Activated naive CD4-positive, alpha-beta T cell treated with anti-CD3 and anti-CD28 coated beads, Interleukin-2, amount 10 ng/mL, durations not matched to agents 7 days and 5 days (primary cell): ENCODE results near the gene KCP.
"Not testable (repeated sequence)": the region's sequence is repeated elsewhere in the genome, so short reads cannot be mapped to it uniquely, and the experiment has no call there.

Experiments used
- CTCF ChIA-PET: fragments of 350-600 bp; sonication (Branson Sonifier 250); formaldehyde crosslinking; loops from one replicate; lab custom pipeline; 2021; ENCODE audit warnings: antibody characterized with exemption; lab: Charles Lee
- DNase-seq: peaks from one replicate; pipeline ENCODE4 v3.0.0-alpha.2; 2020
- H3K27ac Mint-ChIP-seq: one replicate; pipeline ENCODE4 v1.8.0; 2021; ENCODE audit warnings: mild to moderate bottlenecking, moderate library complexity, mixed read lengths
- H3K27me3 Mint-ChIP-seq: one replicate; pipeline ENCODE4 v1.8.0; 2021; ENCODE audit warnings: mild to moderate bottlenecking, mixed read lengths
- H3K36me3 Mint-ChIP-seq: one replicate; pipeline ENCODE4 v1.8.0; 2021; ENCODE audit warnings: mixed read lengths
- H3K4me1 Mint-ChIP-seq: one replicate; pipeline ENCODE4 v1.8.0; 2021; ENCODE audit warnings: mixed read lengths
- H3K4me3 Mint-ChIP-seq: one replicate; pipeline ENCODE4 v1.8.0; 2021; ENCODE audit warnings: mild to moderate bottlenecking, moderate library complexity, mixed read lengths
- H3K9me3 Mint-ChIP-seq: one replicate; pipeline ENCODE4 v1.8.0; 2021; ENCODE audit warnings: mixed read lengths

KCP gene

DNA sequence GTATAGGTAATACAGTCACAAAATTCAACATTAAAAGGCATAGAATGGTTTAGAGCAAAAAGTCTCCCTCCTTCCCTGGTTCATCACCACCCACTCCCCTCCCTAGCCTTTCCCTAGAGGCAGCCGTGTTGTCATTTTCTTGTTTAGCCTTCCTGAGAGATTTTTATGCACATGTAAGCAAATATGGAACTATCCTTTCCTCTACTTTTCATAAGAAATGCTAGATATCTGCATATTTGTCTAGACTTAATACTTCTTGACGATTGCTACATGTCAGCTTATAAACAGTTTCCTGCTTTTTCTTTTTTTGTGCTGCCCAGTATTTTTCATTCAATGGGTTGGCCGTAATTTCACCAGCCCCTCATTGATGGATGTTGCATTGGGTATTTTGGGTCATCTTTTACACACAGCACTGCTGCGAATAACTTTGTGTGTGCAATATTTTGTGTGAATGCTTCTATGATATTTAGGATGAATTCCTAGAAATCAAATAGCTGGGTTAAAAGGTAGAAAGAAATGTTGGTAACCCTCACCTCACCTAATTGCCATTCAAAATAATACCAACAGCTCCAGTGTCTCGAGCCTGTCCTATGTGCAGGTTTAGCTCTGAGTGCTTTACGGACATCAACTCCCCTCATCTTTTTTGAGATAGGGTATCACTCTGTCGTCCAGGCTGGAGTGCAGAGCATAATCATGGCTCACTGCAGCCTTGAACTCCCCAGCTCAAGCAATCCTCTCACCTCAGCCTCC, 34.2 kb upstream of the KCP start:
- peaks cover 30% of the 10 kb centered on the region for H3K27me3 Mint-ChIP-seq
- no peak for DNase-seq
- peaks cover 18% of the 10 kb centered on the region for H3K4me1 Mint-ChIP-seq
- no peak overlapping the region for H3K4me3 Mint-ChIP-seq
- no peaks in the 10 kb centered on the region for H3K36me3 Mint-ChIP-seq
- H3K27ac Mint-ChIP-seq = no peak overlapping the region
- CTCF ChIA-PET = interaction anchor here (1.2 to 1.6 kb wide), 3 partner anchors 8 to 147 kb away, joined by 3 to 4 read pairs (median 3); no protein-coding TSS in a partner anchor
- H3K9me3 Mint-ChIP-seq = no peaks in the 10 kb centered on the region

DNA sequence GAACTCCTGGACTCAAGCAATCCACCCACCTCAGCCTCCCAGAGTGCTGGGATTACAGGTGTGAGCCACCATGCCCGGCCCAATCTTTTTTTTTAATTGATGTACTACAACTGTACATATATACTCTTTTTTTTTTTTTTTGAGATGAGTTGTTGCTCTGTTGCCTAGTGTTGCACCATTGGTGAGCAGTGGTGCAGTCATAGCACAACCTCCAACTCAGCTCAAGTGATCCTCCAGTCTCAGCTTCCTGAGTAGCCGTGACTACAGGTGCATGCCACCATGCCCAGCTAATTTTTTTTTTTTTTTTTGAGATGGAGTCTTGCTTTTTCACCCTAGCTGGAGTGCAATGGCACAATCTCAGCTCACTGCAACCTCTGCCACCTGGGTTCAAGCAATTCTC, 32.7 kb upstream of the KCP start:
- H3K36me3 Mint-ChIP-seq, DNase-seq, H3K27ac Mint-ChIP-seq, H3K4me3 Mint-ChIP-seq, H3K9me3 Mint-ChIP-seq: not testable (repeated sequence)
- Mint-ChIP-seq H3K4me1 (peaks cover 30% of the 10 kb centered on the region), H3K27me3 (peaks cover 45% of the 10 kb centered on the region)
- CTCF ChIA-PET = interaction anchor here (0.7 kb wide), 2 partner anchors 34 to 148 kb away, joined by 3 to 4 read pairs; no protein-coding TSS in a partner anchor

DNA sequence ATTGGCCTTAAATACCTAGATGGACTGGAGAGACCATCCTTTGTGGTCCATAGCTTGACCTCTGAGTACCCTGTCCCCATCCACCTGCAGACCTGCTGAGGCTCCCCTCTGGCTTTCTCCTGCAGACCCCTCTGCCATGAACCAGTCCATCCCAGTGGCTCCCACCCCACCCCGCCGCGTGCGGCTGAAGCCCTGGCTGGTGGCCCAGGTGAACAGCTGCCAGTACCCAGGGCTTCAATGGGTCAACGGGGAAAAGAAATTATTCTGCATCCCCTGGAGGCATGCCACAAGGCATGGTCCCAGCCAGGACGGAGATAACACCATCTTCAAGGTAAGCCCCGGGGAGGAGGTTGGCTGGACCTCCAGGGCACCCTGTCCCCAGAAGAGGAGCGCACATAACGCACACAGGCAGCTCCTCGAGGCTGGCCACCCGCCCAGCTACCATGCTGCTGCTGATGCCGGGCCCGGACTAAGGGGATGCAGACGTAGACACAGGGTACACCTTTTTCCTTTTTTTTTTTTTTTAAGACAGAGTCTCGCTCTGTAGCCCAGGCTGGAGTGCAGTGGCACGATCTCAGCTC, 31.5 kb upstream of the KCP start:
- DNase-seq = no peak
- H3K36me3 Mint-ChIP-seq = peaks cover 2% of the 10 kb centered on the region
- CTCF ChIA-PET = interaction anchor here (1.1 kb wide), 1 partner anchor 150 kb away, joined by 4 read pairs; no protein-coding TSS in a partner anchor
- H3K27me3 Mint-ChIP-seq = peaks cover 57% of the 10 kb centered on the region
- peaks cover 35% of the 10 kb centered on the region for H3K4me1 Mint-ChIP-seq
- no peak overlapping the region for H3K4me3 Mint-ChIP-seq
- H3K27ac Mint-ChIP-seq = no peak overlapping the region
- H3K9me3 Mint-ChIP-seq = no peaks in the 10 kb centered on the region

DNA sequence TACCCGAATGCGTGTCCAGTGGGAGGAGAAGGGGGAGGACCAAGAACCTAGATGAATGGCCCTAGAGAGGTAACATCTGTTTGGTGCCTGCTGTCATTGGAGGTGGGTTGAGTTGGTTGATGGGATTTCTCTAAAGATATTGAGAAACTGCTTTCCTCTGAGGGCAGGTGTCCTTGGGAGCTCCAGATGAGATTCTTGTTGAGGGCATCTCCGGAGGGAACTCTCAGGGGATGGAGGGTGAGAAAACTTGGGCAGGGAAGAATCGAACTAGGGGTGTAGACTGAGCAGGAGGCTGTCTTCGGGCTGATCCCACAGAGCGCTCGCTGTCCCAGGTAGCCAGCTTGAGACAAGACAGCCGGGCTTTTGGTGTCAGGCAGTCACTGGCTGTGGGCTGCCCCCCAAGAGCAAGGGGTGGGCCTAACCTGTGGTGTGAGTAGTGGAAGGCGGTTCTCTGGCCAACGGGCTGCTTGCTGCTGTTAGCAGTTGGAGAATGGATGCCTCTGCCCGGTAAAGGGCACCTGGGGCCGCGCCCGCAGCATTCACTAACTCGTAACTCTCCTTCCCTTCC, 30.9 kb upstream of the KCP start:
- no peaks in the 10 kb centered on the region for H3K9me3 Mint-ChIP-seq
- no peak overlapping the region for H3K27ac Mint-ChIP-seq
- peaks cover 38% of the 10 kb centered on the region for H3K4me1 Mint-ChIP-seq
- DNase-seq = no peak
- no peak overlapping the region for H3K4me3 Mint-ChIP-seq
- H3K27me3 Mint-ChIP-seq = peaks cover 63% of the 10 kb centered on the region
- H3K36me3 Mint-ChIP-seq = peaks cover 2% of the 10 kb centered on the region
- CTCF ChIA-PET = interaction anchor here (1.0 to 1.1 kb wide), 2 partner anchors 11 to 150 kb away, joined by 3 to 4 read pairs; no protein-coding TSS in a partner anchor

DNA sequence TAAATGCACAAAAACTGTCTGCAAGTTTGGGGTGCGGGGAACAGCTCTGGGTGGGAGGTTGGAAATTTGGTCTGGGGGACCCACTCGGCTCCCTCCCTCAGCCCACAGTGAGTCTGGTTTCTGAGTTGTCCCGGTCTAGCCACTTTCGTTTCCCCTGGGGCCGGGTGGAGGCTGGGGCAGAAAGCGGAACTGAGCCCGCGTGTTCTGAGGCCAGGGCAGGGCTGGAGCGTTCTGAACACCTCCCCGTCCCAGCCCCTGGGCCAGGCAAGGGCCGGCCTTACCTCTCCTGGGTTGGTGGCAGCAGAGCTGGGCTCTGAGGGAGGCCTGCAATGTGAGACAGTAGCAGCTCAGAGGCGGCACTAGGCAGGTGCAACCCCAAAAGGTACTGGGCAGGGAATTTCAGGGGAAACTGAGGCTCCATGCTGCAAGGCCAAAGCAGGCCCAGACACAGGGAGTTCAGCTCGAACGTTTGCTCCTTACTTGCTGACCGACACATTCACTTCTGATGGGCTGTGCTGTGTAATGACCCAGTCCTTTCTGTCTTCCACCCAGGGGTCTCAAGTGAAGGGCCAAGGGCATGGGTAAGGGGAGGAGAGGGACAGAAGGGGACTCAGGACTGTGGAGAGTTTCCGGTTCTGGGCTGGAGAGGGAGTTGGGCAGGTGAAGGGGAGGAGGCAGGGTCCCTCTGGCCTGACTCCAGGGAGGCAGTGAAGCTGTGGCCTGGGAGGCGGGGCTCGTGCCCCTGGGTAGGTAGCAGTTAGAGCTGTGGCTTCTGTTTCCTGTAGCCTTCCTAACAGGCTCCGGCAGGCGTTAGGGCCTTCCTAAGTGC, 30.2 kb upstream of the KCP start:
- CTCF ChIA-PET = interaction anchor here (0.9 to 1.8 kb wide), 6 partner anchors 12 to 151 kb away, joined by 3 to 8 read pairs (median 4); no protein-coding TSS in a partner anchor
- H3K9me3 Mint-ChIP-seq = no peaks in the 10 kb centered on the region
- peak; percentile 39 for DNase-seq
- peaks cover 2% of the 10 kb centered on the region for H3K36me3 Mint-ChIP-seq
- peaks cover 69% of the 10 kb centered on the region for H3K27me3 Mint-ChIP-seq
- peak overlapping the region; percentile 49 for H3K27ac Mint-ChIP-seq
- peaks cover 38% of the 10 kb centered on the region for H3K4me1 Mint-ChIP-seq
- no peak overlapping the region for H3K4me3 Mint-ChIP-seq

DNA sequence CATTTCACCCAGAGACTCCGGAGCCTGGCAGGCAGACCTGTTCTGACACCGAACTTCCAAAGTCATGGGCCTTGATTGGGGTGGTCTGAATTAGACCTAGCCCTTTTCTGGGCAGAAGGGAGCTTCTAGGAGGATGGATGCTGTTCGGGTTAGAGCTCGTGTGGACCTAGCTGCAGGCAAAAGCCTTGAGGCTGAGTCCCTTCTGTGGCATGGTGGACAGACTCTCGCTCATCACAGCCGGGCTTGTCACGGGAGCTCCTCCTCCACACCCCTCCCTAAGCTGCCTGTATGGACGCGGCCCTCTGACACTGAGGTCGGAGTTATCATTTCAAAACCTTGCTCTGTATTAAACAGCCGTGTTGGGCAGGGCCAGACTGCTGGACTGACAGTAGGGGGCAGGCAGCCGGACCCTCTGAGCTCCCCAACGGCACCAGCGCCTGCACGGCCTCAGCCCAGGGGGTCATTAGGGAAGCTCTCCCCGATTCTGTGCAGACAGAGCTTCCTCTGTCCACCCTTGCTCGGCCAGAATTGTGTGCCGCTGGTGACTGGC, 29.4 kb upstream of the KCP start:
- DNase-seq = no peak
- Mint-ChIP-seq H3K9me3 (no peaks in the 10 kb centered on the region), H3K36me3 (peaks cover 2% of the 10 kb centered on the region), H3K4me3 (peak overlapping the region; percentile 5), H3K27ac (no peak overlapping the region), H3K27me3 (peaks cover 69% of the 10 kb centered on the region), H3K4me1 (peaks cover 38% of the 10 kb centered on the region)
- CTCF ChIA-PET = interaction anchor here (0.9 to 1.8 kb wide), 4 partner anchors 17 to 151 kb away, joined by 3 to 8 read pairs (median 4); no protein-coding TSS in a partner anchor

DNA sequence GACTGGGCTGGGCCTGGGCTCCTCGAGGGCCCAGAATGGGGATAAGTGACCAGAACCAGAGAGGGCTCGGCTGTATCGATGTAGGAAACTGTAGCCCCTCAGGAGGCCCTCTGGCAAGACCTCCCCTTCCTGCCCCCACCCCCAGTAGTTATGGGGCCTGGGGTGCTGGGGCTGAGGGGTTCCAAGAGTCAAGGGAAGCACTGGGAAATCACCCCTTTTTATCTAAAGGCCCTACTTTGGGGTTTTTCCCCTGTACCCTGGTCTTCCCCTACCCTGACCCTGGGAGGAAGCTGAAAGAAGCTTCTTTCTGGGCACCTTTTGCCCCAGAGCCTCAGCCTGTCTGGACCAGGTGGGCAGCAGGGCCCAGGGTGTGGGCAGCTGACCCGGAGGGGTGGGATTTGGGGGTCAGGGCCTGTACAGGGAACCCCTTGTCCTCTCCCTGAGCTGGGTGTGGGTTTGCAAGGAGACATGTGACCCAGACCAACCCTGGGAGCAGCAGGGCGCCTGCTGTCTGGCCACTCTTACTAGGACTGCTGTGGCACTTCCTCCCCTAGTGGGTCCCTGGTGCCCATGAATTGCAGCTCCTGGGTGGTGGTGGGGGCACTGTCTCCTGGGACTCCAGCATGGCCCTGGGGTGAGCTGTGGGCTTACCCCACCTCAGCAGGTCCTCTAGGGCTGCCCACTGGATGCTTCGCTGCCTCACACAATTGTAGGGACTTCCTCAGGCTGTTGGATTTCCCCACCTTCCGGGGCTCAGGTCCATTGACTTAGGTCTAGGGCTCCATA, 28.8 kb upstream of the KCP start:
- Mint-ChIP-seq H3K36me3 (peaks cover 2% of the 10 kb centered on the region), H3K27me3 (peaks cover 74% of the 10 kb centered on the region), H3K4me1 (peaks cover 40% of the 10 kb centered on the region), H3K9me3 (no peaks in the 10 kb centered on the region), H3K4me3 (peak overlapping the region; percentile 5), H3K27ac (no peak overlapping the region)
- no peak for DNase-seq
- CTCF ChIA-PET = interaction anchor here (1.4 to 1.8 kb wide), 3 partner anchors 17 to 152 kb away, joined by 3 to 8 read pairs (median 4); no protein-coding TSS in a partner anchor

DNA sequence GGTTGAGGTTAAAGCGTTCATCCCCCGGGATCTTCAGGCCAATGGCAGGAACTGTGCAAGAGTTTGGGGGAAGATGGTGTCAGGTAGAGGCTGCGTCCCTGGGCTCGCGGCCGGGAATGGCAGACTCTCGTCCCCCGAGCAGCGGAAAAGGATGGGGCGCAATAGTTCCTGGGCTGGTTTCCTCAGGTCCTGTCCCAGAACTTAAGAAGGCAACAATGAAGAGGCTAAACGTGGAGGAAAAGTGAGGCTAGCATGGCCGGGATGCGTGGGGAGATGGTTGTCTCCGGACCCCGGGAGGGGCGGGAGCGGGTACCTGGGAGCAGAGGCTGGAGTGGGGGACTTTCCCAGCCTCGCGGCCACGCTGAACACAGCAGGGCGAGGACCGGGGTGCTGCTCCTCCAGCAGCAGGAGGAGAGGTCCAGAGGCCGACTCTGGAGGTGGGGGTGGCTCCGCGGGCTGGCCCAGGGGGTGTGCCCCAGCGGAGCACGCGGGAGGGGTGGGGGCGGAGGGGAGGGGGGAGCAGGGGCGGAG, 28.1 kb upstream of the KCP start:
- Mint-ChIP-seq H3K27ac (no peak overlapping the region), H3K36me3 (peaks cover 2% of the 10 kb centered on the region), H3K27me3 (peaks cover 77% of the 10 kb centered on the region), H3K4me3 (peak overlapping the region; percentile 67), H3K9me3 (no peaks in the 10 kb centered on the region), H3K4me1 (peaks cover 45% of the 10 kb centered on the region)
- CTCF ChIA-PET = no interaction called here
- peak; percentile 33 for DNase-seq

DNA sequence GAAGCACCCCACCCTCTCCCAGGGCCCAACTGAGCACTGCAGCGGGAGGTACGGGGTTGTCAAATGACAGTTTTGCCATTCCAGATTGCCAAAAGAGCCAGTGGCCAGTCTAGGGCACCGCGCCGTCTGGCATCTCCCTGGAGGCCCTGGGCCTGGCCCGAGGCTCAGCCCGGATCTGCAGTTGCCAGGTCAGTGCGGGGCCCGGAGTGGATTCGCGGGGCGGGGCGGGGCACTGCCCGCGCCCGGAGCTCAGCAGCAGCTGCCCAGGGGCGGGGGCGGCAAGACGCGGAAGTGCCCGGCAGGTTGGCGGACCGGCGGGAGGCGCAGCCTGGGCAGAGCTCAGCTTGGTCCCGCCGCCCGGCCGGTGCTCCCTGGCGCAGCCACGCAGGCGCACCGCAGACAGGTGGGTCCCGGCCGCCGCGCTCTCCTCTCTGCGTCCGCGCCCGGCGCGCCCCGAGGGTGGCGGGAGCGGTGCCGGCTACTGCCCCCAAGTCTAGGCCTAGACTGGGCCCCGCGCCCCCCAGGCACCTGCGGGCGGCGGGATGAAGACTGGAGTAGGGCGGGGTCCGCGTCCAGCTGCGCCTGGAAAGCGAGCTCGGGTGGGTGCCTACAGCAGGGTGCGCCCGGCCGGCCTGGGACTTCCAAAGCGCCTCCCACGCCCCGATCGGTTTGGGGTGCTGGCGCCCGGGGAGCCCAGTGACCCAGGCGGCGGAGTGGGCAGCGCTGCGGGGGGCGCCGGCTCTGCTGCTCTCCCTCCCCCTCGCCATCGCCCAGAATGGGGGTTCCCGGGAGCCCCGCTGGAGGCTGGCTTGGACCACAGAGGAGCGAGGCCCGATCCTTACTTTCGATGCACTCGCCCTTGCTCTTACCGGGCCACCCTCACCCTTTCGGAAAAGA, 27.4 kb upstream of the KCP start, which contains the start of gene IRF5:
IRF5 (plus strand) TSS at position 281 of the 897 bp plus-strand sequence. CDS start 4,155 bp downstream, outside the sequence.
- Mint-ChIP-seq H3K4me1 (peaks cover 52% of the 10 kb centered on the region), H3K27me3 (peaks cover 84% of the 10 kb centered on the region), H3K4me3 (peak within 1 kb of the TSS; percentile 68), H3K9me3 (no peaks in the 10 kb centered on the region), H3K36me3 (peaks cover 5% of the 10 kb centered on the region), H3K27ac (peak within 1 kb of the TSS; percentile 11)
- peak; percentile 48 for DNase-seq
- CTCF ChIA-PET = no interaction called here

DNA sequence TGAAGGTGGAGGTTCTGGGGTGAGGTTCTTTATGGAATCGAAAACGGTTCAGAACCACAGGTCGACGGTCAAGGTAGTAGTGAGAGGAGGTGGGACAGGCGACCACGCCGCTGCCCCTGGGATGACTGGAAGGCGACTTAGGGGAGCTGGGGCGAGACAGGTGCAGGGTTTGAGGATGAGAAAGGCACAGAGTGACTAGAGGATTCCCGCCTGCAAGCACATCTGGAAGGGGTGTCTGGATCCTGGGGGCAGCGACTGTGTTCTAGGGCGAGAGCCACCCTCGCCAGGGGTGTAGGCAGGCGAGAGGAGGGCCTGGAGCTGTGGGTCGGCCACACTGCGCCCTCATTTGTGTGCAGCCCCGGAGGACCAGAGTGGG, 26.8 kb upstream of the KCP start:
- no peaks in the 10 kb centered on the region for H3K9me3 Mint-ChIP-seq
- peaks cover 85% of the 10 kb centered on the region for H3K27me3 Mint-ChIP-seq
- H3K27ac Mint-ChIP-seq = peak overlapping the region; percentile 11
- peak overlapping the region; percentile 68 for H3K4me3 Mint-ChIP-seq
- peaks cover 59% of the 10 kb centered on the region for H3K4me1 Mint-ChIP-seq
- CTCF ChIA-PET = no interaction called here
- no peak for DNase-seq
- H3K36me3 Mint-ChIP-seq = peaks cover 5% of the 10 kb centered on the region

DNA sequence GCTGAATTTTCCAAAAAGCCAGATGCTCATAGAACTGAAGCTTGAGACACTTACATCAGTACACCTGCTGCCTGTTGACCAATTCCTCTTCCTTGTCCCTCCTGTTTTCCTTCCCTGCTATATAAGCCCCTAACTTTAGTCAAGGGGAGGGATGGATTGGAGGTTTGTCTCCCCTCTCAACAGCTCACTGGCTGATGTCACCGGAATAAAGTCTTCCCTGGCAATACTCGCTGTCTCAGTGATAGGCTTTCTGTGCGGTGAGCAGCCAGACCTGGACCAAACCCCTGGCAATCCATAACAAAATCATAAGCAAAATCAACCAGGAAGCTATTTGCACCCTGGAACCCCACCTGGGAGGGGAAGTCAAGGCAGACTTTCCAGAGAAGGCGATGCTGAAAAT, 26.3 kb upstream of the KCP start:
- peaks cover 85% of the 10 kb centered on the region for H3K27me3 Mint-ChIP-seq
- peaks cover 5% of the 10 kb centered on the region for H3K36me3 Mint-ChIP-seq
- peaks cover 59% of the 10 kb centered on the region for H3K4me1 Mint-ChIP-seq
- H3K9me3 Mint-ChIP-seq = no peaks in the 10 kb centered on the region
- CTCF ChIA-PET = no interaction called here
- H3K27ac Mint-ChIP-seq = no peak overlapping the region
- peak overlapping the region; percentile 68 for H3K4me3 Mint-ChIP-seq
- no peak for DNase-seq

DNA sequence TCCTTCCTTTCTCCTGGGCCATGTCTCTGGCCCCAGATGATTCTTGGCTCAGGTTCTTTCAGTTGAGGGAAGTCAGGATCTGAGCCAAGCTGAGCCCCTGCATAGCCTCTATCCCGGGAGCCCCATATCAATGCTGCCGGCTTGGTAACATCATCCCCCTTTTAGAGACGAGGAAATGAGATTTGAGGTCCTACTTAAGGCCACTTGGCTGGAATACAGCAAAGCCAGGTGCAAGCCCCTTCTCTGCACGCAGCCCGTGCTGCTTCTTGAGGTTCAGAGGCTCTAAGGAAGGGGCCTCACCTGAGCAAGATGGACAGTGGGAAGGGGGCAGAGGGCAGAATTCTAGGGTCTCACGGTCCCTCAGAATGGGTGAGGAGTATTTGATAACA, 24.8 kb upstream of the KCP start:
- CTCF ChIA-PET = no interaction called here
- Mint-ChIP-seq H3K27me3 (peaks cover 78% of the 10 kb centered on the region), H3K36me3 (peaks cover 5% of the 10 kb centered on the region), H3K27ac (no peak overlapping the region), H3K4me1 (peaks cover 47% of the 10 kb centered on the region), H3K4me3 (no peak overlapping the region), H3K9me3 (no peaks in the 10 kb centered on the region)
- no peak for DNase-seq
